SK-N-SH (cell line): ENCODE measurements around the gene TMEM151A. TPM values are rescaled to one million over a fixed set of nuclear protein-coding genes. Genes with fewer than 3 reads are reported as not detected.

Source experiments
- CTCF ChIA-PET: fragments of 300-600, 350-600 bp; formaldehyde crosslinking; extraction: SDS; loops from one replicate; lab custom pipeline; 2021; lab: Yijun Ruan, JAX
- POLR2A ChIA-PET: fragments of 350-600 bp; sonication (Branson Sonifier 250); formaldehyde crosslinking; extraction: SDS; loops from one replicate; lab custom pipeline; 2020; ENCODE audit warnings: antibody characterized with exemption, inconsistent platforms; lab: Yijun Ruan, JAX
- DNase-seq: peaks from one replicate; pipeline ENCODE4 v3.0.0; 2012
- H2AFZ ChIP-seq: fragments of 200-600 bp; sonication (generic); 2 replicates; pipeline ENCODE4 v1.8.1; 2016; ENCODE audit warnings: antibody characterized with exemption, mild to moderate bottlenecking, low read depth
- H3F3A ChIP-seq: fragments of 200-600 bp; sonication (generic); replicated peaks from 2 replicates; pipeline ENCODE3; 2016; ENCODE audit warnings: antibody characterized with exemption, mild to moderate bottlenecking; ENCODE audit not compliant: insufficient read depth
- H3K27ac ChIP-seq, 2 experiments: fragments of 200-500 bp in 1 of 2; fragments of 200-600 bp in 1 of 2; sonication (Bioruptor generic) in 1 of 2; sonication (generic), shearing (Covaris generic) in 1 of 2; 2 replicates each; pipeline versions ENCODE4 v1.5.1 to v1.6.1; 2014 to 2016; ENCODE audit warnings: low read depth in 2 of 2, inconsistent platforms in 1 of 2, low read length in 1 of 2, mild to moderate bottlenecking in 1 of 2, mixed read lengths in 1 of 2
- H3K27me3 ChIP-seq: fragments of 200-600 bp; sonication (generic), shearing (Covaris generic); 2 replicates; pipeline ENCODE4 v1.6.1; 2016; ENCODE audit warnings: mixed run types; ENCODE audit not compliant: insufficient read depth
- H3K36me3 ChIP-seq, 2 experiments: fragments of 200-500 bp in 1 of 2; fragments of 200-600 bp in 1 of 2; sonication (Bioruptor generic) in 1 of 2; sonication (generic) in 1 of 2; replicated peaks in 1 of 2; 2 replicates each; pipeline versions ENCODE3 to v1.5.1; 2014 to 2016; ENCODE audit warnings: low read length in 1 of 2, mild to moderate bottlenecking in 1 of 2; ENCODE audit not compliant: insufficient read depth in 2 of 2, control insufficient read depth in 1 of 2
- H3K4me1 ChIP-seq, 2 experiments: fragments of 200-500 bp in 1 of 2; fragments of 200-600 bp in 1 of 2; sonication (Bioruptor generic) in 1 of 2; sonication (generic), shearing (Covaris generic) in 1 of 2; 2 replicates each; pipeline versions ENCODE4 v1.5.1 to v1.6.1; 2014 to 2016; ENCODE audit warnings: low read depth in 1 of 2, low read length in 1 of 2, mixed run types in 1 of 2; ENCODE audit not compliant: insufficient read depth in 2 of 2, control insufficient read depth in 1 of 2
- H3K4me2 ChIP-seq: fragments of 200-600 bp; sonication (generic), shearing (Covaris generic); 2 replicates; pipeline ENCODE4 v1.6.1; 2017; ENCODE audit warnings: mixed run types
- H3K4me3 ChIP-seq, 2 experiments: fragments of 200-500 bp in 1 of 2; fragments of 200-600 bp in 1 of 2; sonication (Bioruptor generic) in 1 of 2; sonication (generic), shearing (Covaris generic) in 1 of 2; 2 replicates each; pipeline versions ENCODE4 v1.5.1 to v1.8.1; 2014 to 2016; ENCODE audit warnings: low read depth in 2 of 2, inconsistent platforms in 1 of 2, low read length in 1 of 2, mild to moderate bottlenecking in 1 of 2, mixed read lengths in 1 of 2, moderate library complexity in 1 of 2
- H3K79me2 ChIP-seq: fragments of 200-600 bp; sonication (generic); 2 replicates; pipeline ENCODE4 v1.8.1; 2017; ENCODE audit warnings: mild to moderate bottlenecking; ENCODE audit not compliant: insufficient read depth
- H3K9ac ChIP-seq: fragments of 200-600 bp; sonication (generic); 2 replicates; pipeline ENCODE4 v1.6.1; 2017; ENCODE audit warnings: mixed run types
- H3K9me2 ChIP-seq: fragments of 200-600 bp; sonication (generic); 2 replicates; pipeline ENCODE4 v1.6.1; 2017; ENCODE audit warnings: mixed run types
- H3K9me3 ChIP-seq: fragments of 200-600 bp; sonication (generic); 2 replicates; pipeline ENCODE4 v1.6.1; 2017; ENCODE audit warnings: mixed run types, mild to moderate bottlenecking, moderate library complexity
- H4K20me1 ChIP-seq: fragments of 200-600 bp; sonication (generic); 2 replicates; pipeline ENCODE4 v1.6.1; 2017; ENCODE audit warnings: mild to moderate bottlenecking, mixed run types; ENCODE audit not compliant: insufficient read depth
- ELF1 ChIP-seq: IDR thresholded peaks from 2 replicates; pipeline ENCODE4 v1.4.0; 2012
- EZH2phosphoT487 ChIP-seq: fragments of 200-600 bp; sonication (generic); IDR thresholded peaks from 2 replicates; pipeline ENCODE4 v1.6.1; 2017; ENCODE audit warnings: low read depth, mixed run types, mild to moderate bottlenecking, antibody characterized with exemption, moderate library complexity, borderline replicate concordance
- FOSL2 ChIP-seq: IDR thresholded peaks from 2 replicates; pipeline ENCODE4 v1.4.0; 2012; ENCODE audit warnings: low read depth, mild to moderate bottlenecking, moderate library complexity, borderline replicate concordance
- GATA2 ChIP-seq: sonication (generic); formaldehyde crosslinking; IDR thresholded peaks from 2 replicates; pipeline ENCODE4 v1.5.0; 2020; ENCODE audit warnings: mild to moderate bottlenecking, missing genetic modification reagents
- IRF3 ChIP-seq: fragments of 150-350 bp; IDR thresholded peaks from 2 replicates; pipeline ENCODE4 v1.6.1; 2016; ENCODE audit warnings: mild to moderate bottlenecking, low read depth, low read length
- MXI1 ChIP-seq: IDR thresholded peaks from 2 replicates; pipeline ENCODE4 v1.6.1; 2012; ENCODE audit warnings: mild to moderate bottlenecking, low read depth, low read length, improper control_type of control experiment
- RXRA ChIP-seq: IDR thresholded peaks from 2 replicates; pipeline ENCODE4 v1.4.0; 2012; ENCODE audit warnings: low read depth, mild to moderate bottlenecking, borderline replicate concordance
- SIN3A ChIP-seq: IDR thresholded peaks from 2 replicates; pipeline ENCODE4 v1.6.1; 2012; ENCODE audit warnings: low read depth, mild to moderate bottlenecking, low read length, moderate library complexity, borderline replicate concordance
- TCF12 ChIP-seq: IDR thresholded peaks from 2 replicates; pipeline ENCODE4 v1.4.0; 2012
- USF1 ChIP-seq: IDR thresholded peaks from 2 replicates; pipeline ENCODE4 v1.4.0; 2012; ENCODE audit warnings: low read depth, borderline replicate concordance
- YY1 ChIP-seq: IDR thresholded peaks from 2 replicates; pipeline ENCODE4 v1.4.0; 2012; ENCODE audit warnings: low read depth, mild to moderate bottlenecking
- WGBS: methylation state at CpG from one replicate; pipeline ENCODE4 v1.1.6; 2017; ENCODE audit warnings: low lambda C conversion rate; 5-methylcytosine and 5-hydroxymethylcytosine counted together
- polyA plus RNA-seq, 3 experiments: library from polyadenylated mRNA; depleted of rRNA; stranded (reverse); fragments of >200 nt; gene quantifications; 2 replicates each; pipeline ENCODE4 v1.2.3, GENCODE V29; 2012
- TF ChIP-seq, protein P1 (sequence below): IDR thresholded peaks from 2 replicates; pipeline ENCODE4 v1.6.1; 2012; ENCODE audit warnings: mild to moderate bottlenecking, low read depth, low read length, moderate library complexity
- TF ChIP-seq, protein P2 (sequence below): IDR thresholded peaks from 2 replicates; pipeline ENCODE4 v1.4.0; 2012; ENCODE audit warnings: low read depth
- TF ChIP-seq, protein P3 (sequence below): fragments of 150-350 bp; IDR thresholded peaks from 2 replicates; pipeline ENCODE4 v1.6.1; 2017; ENCODE audit warnings: antibody characterized with exemption, low read length, low read depth, borderline replicate concordance

TMEM151A gene
- polyA plus RNA-seq, 1 of the 3 experiments (the other 2 are of a cell fraction), result 0.35 TPM

DNA sequence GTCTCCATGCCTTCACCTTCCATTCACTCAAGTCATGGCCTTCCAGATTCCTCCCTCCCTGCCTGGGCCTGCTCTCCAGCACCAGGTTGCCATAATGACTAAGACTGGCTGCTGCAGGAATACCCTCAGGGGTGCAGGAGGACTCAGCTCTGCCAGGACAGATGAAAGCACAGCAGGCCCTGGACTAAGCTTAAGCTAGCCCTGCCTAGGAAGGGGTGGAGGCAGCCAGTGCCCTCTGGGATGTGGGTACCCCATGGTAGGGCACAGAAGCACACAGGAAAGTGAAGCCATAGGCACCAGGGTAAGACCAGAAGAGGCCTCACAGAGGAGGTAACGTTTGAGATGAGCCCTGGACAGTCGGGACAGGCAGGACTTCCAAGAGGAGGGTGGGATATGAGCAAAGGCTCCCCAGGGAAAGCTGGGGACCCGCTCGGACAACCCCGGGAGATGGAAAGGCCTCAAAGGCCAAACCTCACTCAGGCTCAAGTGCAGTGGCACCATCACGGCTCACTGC, 47.5 kb downstream of the TMEM151A start:
- H3K4me2 ChIP-seq, result 0 out of 2 replicates have a peak overlapping the region, but pooled peaks have one; percentile 3
- DNase-seq, result no peak
- 92% methylated on average over 6 of the region's 6 CpGs for WGBS
- TF ChIP-seq TCF12 (no peak), ELF1 (no peak), EZH2phosphoT487 (no peak), GATA2 (CRISPR knock-in tag) (no peak), SIN3A (no peak), RXRA (no peak), USF1 (no peak), FOSL2 (no peak), YY1 (no peak), MXI1 (no peak), IRF3 (no peak)
- TF ChIP-seq, protein P1, sequence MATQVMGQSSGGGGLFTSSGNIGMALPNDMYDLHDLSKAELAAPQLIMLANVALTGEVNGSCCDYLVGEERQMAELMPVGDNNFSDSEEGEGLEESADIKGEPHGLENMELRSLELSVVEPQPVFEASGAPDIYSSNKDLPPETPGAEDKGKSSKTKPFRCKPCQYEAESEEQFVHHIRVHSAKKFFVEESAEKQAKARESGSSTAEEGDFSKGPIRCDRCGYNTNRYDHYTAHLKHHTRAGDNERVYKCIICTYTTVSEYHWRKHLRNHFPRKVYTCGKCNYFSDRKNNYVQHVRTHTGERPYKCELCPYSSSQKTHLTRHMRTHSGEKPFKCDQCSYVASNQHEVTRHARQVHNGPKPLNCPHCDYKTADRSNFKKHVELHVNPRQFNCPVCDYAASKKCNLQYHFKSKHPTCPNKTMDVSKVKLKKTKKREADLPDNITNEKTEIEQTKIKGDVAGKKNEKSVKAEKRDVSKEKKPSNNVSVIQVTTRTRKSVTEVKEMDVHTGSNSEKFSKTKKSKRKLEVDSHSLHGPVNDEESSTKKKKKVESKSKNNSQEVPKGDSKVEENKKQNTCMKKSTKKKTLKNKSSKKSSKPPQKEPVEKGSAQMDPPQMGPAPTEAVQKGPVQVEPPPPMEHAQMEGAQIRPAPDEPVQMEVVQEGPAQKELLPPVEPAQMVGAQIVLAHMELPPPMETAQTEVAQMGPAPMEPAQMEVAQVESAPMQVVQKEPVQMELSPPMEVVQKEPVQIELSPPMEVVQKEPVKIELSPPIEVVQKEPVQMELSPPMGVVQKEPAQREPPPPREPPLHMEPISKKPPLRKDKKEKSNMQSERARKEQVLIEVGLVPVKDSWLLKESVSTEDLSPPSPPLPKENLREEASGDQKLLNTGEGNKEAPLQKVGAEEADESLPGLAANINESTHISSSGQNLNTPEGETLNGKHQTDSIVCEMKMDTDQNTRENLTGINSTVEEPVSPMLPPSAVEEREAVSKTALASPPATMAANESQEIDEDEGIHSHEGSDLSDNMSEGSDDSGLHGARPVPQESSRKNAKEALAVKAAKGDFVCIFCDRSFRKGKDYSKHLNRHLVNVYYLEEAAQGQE, result no peak
- TF ChIP-seq, protein P2, sequence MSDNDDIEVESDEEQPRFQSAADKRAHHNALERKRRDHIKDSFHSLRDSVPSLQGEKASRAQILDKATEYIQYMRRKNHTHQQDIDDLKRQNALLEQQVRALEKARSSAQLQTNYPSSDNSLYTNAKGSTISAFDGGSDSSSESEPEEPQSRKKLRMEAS, result no peak
- TF ChIP-seq, protein P3, sequence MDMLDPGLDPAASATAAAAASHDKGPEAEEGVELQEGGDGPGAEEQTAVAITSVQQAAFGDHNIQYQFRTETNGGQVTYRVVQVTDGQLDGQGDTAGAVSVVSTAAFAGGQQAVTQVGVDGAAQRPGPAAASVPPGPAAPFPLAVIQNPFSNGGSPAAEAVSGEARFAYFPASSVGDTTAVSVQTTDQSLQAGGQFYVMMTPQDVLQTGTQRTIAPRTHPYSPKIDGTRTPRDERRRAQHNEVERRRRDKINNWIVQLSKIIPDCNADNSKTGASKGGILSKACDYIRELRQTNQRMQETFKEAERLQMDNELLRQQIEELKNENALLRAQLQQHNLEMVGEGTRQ, result no peak
- TF ChIP-seq, all 33 proteins: peak for 0
- Histone ChIP-seq H3F3A (peaks cover 10% of the 10 kb centered on the region), H4K20me1 (no peaks in the 10 kb centered on the region; the same call in 1 of the 2 replicates), H3K9me3 (no peaks in the 10 kb centered on the region), H3K36me3 (peaks cover 7 to 40% of the 10 kb centered on the region in 2 experiments), H3K9ac (no peak overlapping the region), H3K4me1 (peaks cover 33 to 52% of the 10 kb centered on the region in 2 experiments), H3K9me2 (no peaks in the 10 kb centered on the region), H3K4me3 (no peak overlapping the region), H3K79me2 (peaks cover 39% of the 10 kb centered on the region), H3K27ac (peak overlapping the region in 1 of 2 experiments; percentile 94; a peak in 1 of 4 replicates), H3K27me3 (no peaks in the 10 kb centered on the region), H2AFZ (no peak overlapping the region)
- POLR2A ChIA-PET, result no interaction called here
- CTCF ChIA-PET, result interaction anchor here (5.4 kb wide), 1 partner anchor 27 kb away, joined by 74 read pairs; no protein-coding TSS in a partner anchor
